Measurements from ENCODE around the gene ANXA2R. TPM values are rescaled to one million over a fixed set of nuclear protein-coding genes. Genes with fewer than 3 reads are reported as not detected.
A peak's percentile ranks its signal among the peaks of the same experiment; 100 is the strongest.
"Not testable (repeated sequence)": the region's sequence is repeated elsewhere in the genome, so short reads cannot be mapped to it uniquely, and the experiment has no call there.

ANXA2R gene
- total RNA-seq, 2 experiments from 2014 or later, result 3.2 to 4.6 TPM

DNA sequence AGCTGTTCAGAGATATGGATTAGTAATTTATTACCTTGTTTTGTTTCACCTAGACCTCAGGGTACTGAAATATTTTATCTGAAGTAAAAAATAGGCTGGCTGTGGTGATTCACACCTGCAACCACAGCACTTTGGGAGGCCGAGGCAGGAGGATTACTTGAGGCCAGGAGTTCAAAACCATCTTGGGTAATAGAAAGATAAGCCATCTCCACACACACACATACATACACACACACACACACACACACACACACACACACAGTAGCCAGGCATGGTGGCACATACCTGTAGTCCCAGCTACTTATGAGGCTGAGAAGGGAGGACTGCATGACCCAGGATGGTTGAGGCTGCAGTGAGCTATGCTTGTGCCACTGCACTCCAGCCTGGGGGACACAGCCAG, 3.7 kb downstream of the ANXA2R start:
- Mint-ChIP-seq H3K27me3 (no peaks in the 10 kb centered on the region), H3K9me3 (ENCODE audit: low read depth) (no peaks in the 10 kb centered on the region), H3K36me3 (ENCODE audit: low read depth) (no peaks in the 10 kb centered on the region), H3K4me3 (no peak overlapping the region), H3K27ac (no peak overlapping the region), H3K4me1 (peaks cover 36% of the 10 kb centered on the region)
- ChIA-PET POLR2A (interaction anchor here (2.1 kb wide), 1 partner anchor 17 kb away, joined by 14 read pairs; no protein-coding TSS in a partner anchor), CTCF (interaction anchor here (0.5 to 8.1 kb wide), 7 partner anchors 15 to 277 kb away, joined by 3 to 158 read pairs (median 3); partner anchors contain the start of gene HMGCS1)
- DNase-seq (peak; percentile 41), ATAC-seq (no peak)
- intact Hi-C loops (cut with DNase I, micrococcal nuclease), result loop anchor here in 1 of 2 experiments (10.0 kb wide), 1 partner anchor 1132 kb away; the partner anchor contains the start of gene RIMOC1

DNA sequence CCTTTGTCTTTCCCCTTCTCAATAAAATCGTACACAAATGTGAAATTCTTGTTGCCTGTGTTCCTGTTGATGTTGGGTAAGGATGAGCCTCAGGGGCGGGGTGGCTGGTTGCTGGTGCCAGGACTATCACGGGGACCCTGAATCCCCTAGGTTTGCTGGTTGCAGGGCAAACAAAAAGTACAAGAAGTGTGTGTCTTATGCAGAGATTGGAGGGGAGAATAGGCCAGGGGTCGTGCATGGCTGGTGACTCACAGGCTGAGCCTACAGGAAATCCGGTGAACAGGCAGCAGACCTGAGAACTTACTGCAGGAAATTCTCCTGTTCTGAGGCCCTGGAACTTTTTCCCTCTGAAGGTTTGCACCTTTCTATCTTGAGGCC, 5.5 kb downstream of the ANXA2R start:
- intact Hi-C loops (cut with DNase I, micrococcal nuclease), result loop anchor here in 1 of 2 experiments (10.0 kb wide), 1 partner anchor 1130 kb away; the partner anchor contains the start of gene RIMOC1
- Mint-ChIP-seq H3K27me3 (no peaks in the 10 kb centered on the region), H3K27ac (peak overlapping the region; percentile 63), H3K36me3 (ENCODE audit: low read depth) (no peaks in the 10 kb centered on the region), H3K4me1 (peaks cover 44% of the 10 kb centered on the region), H3K4me3 (no peak overlapping the region), H3K9me3 (ENCODE audit: low read depth) (no peaks in the 10 kb centered on the region)
- ATAC-seq (no peak), DNase-seq (no peak)
- ChIA-PET POLR2A (no interaction called here), CTCF (no interaction called here)

DNA sequence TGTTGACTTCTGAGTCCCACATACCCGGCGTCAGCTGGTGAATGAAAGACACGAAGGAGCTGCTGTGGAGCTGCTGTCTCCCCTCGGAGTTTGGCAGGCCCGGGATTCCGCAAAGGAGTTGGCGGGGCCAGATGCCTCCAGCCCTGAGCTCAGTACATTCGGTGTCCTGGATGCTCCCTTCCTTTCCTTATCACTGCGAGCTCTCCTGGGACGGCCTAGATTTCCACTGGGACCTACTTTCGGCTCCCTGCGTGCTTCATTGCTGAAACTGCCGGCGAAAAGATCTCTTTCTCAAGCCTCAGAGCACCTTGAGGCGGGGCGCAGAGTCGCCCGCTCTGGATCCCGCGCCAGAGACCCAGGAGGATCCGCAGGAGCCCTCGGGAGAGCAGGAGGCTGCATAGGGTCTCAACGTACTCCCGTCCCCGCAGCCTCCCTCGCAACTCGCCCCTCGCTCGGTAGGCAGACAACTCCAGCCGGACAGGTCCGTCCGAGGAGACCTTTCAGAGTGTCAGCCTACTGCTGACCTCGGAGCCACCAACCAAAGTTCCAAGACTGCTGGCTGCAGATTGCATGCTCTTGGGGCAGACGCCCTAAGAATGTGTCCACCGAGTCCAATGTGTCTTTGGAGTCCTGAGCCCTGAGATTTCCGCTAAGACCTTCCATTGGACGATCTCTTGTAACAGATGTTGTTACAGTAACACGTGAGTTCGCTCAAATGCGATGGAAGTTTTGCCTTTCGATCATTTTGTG, 6.1 kb downstream of the ANXA2R start:
- H3K9me3 Mint-ChIP-seq (ENCODE audit: low read depth), result no peaks in the 10 kb centered on the region
- no peak overlapping the region for H3K4me3 Mint-ChIP-seq
- no peak for ATAC-seq
- H3K27me3 Mint-ChIP-seq, result no peaks in the 10 kb centered on the region
- intact Hi-C loops (cut with DNase I, micrococcal nuclease), result loop anchor here in 1 of 2 experiments (10.0 kb wide), 1 partner anchor 1129 kb away; the partner anchor contains the start of gene RIMOC1
- H3K27ac Mint-ChIP-seq, result peak overlapping the region; percentile 63
- CTCF ChIA-PET, result interaction anchor here (1.6 kb wide), 1 partner anchor 14 kb away, joined by 4 read pairs; no protein-coding TSS in a partner anchor
- H3K4me1 Mint-ChIP-seq, result peaks cover 50% of the 10 kb centered on the region
- H3K36me3 Mint-ChIP-seq (ENCODE audit: low read depth), result no peaks in the 10 kb centered on the region
- DNase-seq, result no peak
- POLR2A ChIA-PET, result no interaction called here

DNA sequence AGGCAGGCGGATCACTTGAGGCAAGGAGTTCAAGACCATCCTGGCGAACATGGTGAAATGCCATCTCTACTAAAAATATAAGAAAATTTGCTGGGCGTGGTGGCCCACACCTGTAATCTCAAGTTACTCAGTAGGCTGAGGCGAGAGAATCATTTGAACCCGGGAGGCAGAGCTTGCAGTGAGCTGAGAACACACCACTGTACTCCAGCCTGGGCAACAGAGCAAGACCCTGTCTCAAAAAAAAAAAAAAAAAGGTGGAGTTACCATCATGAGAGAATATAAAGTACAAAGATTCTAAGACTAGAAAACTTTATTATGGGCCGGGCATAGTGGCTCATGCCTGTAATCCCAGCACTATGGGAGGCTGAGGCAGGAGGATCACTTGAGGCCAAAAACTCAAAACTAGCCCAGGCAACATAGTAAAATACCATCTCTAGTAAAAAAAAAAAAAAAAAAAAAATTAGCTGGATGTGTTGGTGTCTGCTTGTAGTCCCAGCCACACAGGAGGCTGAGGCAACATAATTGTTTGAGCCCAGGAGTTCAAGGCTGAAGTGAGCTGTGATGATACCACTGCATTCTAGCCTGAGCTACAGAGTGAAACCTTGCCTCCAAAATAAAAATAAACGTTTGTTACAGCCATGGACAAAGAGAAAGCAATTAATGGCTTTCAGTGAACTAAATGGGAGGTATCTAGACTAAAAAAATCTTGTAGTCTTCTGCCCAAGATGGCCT, 12.9 kb downstream of the ANXA2R start:
- DNase-seq, result no peak
- peaks cover 32% of the 10 kb centered on the region for H3K4me1 Mint-ChIP-seq
- no peaks in the 10 kb centered on the region for H3K27me3 Mint-ChIP-seq
- no peaks in the 10 kb centered on the region for H3K9me3 Mint-ChIP-seq (ENCODE audit: low read depth)
- ATAC-seq, result no peak
- no peak overlapping the region for H3K4me3 Mint-ChIP-seq
- intact Hi-C loops (cut with DNase I, micrococcal nuclease), result no loop called here
- ChIA-PET POLR2A (interaction anchor here (0.7 kb wide), 1 partner anchor 8 kb away, joined by 3 read pairs; no protein-coding TSS in a partner anchor), CTCF (interaction anchor here (0.9 to 4.1 kb wide), 3 partner anchors 11 to 33 kb away, joined by 3 to 27 read pairs (median 5); no protein-coding TSS in a partner anchor)
- no peak overlapping the region for H3K27ac Mint-ChIP-seq
- no peaks in the 10 kb centered on the region for H3K36me3 Mint-ChIP-seq (ENCODE audit: low read depth)

DNA sequence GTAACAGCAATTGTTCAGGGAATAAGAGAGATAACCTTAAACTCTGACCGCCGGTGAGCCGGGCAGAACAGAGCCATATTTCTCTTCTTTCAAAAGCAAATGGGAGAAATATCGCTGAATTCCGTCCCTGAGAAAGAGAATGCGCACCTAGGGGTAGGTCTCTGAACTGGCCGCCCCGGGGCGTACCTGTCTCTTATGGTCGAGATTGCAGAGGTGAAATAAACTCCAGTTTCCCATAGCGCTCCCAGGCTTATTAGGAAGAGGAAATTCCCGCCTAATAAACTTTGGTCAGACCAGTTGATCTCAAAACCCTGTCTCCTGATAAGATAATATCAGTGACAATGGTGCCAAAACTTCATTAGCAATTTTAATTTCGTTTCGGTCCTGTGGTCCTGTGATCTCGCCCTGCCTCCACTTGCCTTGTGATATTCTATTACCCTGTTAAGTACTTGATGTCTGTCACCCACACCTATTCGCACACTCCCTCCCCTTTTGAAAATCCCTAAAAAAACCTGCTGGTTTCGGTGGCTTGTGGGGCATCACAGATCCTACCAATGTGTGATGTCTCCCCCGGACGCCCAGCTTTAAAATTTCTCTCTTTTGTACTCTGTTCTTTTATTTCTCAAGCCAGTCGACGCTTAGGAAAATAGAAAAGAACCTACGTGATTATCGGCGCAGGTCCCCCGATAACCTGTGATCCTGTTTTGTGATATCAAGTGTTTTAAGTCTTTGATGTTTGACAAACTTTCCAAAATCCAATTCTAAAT, 14.8 kb downstream of the ANXA2R start:
- CTCF ChIA-PET, result interaction anchor here (0.6 to 7.3 kb wide), 3 partner anchors 14 to 33 kb away, joined by 3 to 158 read pairs (median 3); partner anchors contain the start of gene ANXA2R
- H3K36me3 Mint-ChIP-seq (ENCODE audit: low read depth); H3K4me3 Mint-ChIP-seq; intact Hi-C loops (cut with DNase I, micrococcal nuclease); H3K27ac Mint-ChIP-seq; ATAC-seq; DNase-seq; H3K9me3 Mint-ChIP-seq (ENCODE audit: low read depth); H3K27me3 Mint-ChIP-seq; POLR2A ChIA-PET: not testable (repeated sequence)
- H3K4me1 Mint-ChIP-seq, result peaks cover 38% of the 10 kb centered on the region

DNA sequence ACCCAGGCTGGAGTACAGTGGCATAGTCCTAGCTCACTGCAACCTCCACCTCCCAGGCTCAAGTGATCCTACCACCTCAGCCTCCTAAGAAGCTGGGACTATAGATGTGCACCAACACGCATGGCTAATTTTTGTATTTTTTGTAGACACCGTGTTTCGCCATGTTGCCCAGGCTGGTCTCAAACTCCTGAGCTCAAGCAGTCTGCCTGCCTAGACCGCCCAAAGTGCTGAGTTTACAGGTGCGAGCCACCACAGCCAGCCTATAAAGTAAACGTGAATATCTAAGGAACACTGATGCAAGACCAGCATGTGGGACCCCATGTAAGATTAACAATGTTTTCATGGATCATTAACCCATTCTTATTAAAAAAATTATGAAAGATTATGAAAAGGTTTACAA, 15.9 kb downstream of the ANXA2R start:
- Mint-ChIP-seq H3K9me3 (ENCODE audit: low read depth) (no peaks in the 10 kb centered on the region), H3K4me3 (no peak overlapping the region), H3K27me3 (no peaks in the 10 kb centered on the region), H3K27ac (no peak overlapping the region), H3K36me3 (ENCODE audit: low read depth) (no peaks in the 10 kb centered on the region), H3K4me1 (peaks cover 27% of the 10 kb centered on the region)
- intact Hi-C loops (cut with DNase I, micrococcal nuclease), result no loop called here
- POLR2A ChIA-PET, result interaction anchor here (0.6 kb wide), 1 partner anchor 1966 kb away, joined by 5 read pairs; no protein-coding TSS in a partner anchor
- no peak for DNase-seq
- CTCF ChIA-PET, result interaction anchor here (0.8 to 7.3 kb wide), 3 partner anchors 15 to 115 kb away, joined by 3 to 158 read pairs (median 3); partner anchors contain the start of gene ANXA2R
- ATAC-seq, result no peak

DNA sequence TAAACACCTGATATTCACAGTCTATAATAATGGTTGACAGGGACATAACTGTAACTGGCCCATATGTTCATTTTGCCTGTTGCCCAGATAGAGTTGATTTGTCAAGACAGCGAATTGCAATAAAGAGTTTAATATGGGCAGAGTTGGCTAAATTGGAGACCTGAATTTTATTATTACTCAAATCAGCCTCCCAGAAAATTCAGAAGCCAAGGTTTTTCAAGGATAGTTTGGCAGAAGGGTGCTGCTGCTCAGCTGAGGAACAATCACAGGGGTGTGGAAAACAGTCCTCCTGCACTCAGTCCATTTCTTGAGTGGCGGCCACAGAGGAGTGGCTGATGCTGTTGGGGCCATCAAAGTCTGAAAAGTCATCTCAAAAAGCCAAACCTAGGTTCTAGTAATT, 19.0 kb downstream of the ANXA2R start:
- ATAC-seq (no peak), DNase-seq (no peak)
- no peaks in the 10 kb centered on the region for H3K27me3 Mint-ChIP-seq
- CTCF ChIA-PET, result interaction anchor here (0.7 to 7.3 kb wide), 12 partner anchors 9 to 463 kb away, joined by 3 to 158 read pairs (median 26); partner anchors contain the start of genes ANXA2R and TMEM267
- peak overlapping the region; percentile 37 for H3K27ac Mint-ChIP-seq
- POLR2A ChIA-PET, result interaction anchor here (0.9 to 2.7 kb wide), 2 partner anchors 13 to 100 kb away, joined by 3 to 23 read pairs; no protein-coding TSS in a partner anchor
- peaks cover 19% of the 10 kb centered on the region for H3K4me1 Mint-ChIP-seq
- H3K9me3 Mint-ChIP-seq (ENCODE audit: low read depth), result no peaks in the 10 kb centered on the region
- intact Hi-C loops (cut with DNase I, micrococcal nuclease), result loop anchor here in 1 of 2 experiments (2.0 kb wide), 1 partner anchor 14 kb away; no protein-coding TSS in a partner anchor
- H3K36me3 Mint-ChIP-seq (ENCODE audit: low read depth), result no peaks in the 10 kb centered on the region
- peak overlapping the region; percentile 94 for H3K4me3 Mint-ChIP-seq

DNA sequence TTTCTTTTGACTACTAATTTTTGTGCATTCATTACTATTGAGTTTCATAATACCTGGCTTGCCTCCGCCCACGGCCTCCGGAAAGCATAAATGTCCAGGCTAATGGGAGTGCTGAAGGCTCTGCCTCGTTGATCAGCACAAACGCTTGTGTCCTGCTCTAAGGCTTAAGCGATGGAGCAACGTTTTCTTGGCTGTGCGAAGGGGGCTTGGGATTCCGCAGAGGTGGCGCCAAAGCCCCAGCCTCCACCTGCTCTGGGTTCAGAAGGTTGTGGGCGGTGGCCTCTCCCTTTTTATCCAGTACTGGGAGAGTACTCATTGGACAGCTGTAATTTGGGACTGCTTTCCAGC, 19.7 kb downstream of the ANXA2R start:
- no peaks in the 10 kb centered on the region for H3K27me3 Mint-ChIP-seq
- peak overlapping the region; percentile 99 for H3K27ac Mint-ChIP-seq
- DNase-seq (peak; percentile 58), ATAC-seq (no peak)
- no peaks in the 10 kb centered on the region for H3K36me3 Mint-ChIP-seq (ENCODE audit: low read depth)
- no peaks in the 10 kb centered on the region for H3K9me3 Mint-ChIP-seq (ENCODE audit: low read depth)
- ChIA-PET CTCF (interaction anchor here (0.7 to 7.3 kb wide), 18 partner anchors 9 to 464 kb away, joined by 3 to 158 read pairs (median 14); partner anchors contain the start of genes ANXA2R, TMEM267 and ZNF131), POLR2A (interaction anchor here (0.7 to 3.7 kb wide), 7 partner anchors 10 to 70 kb away, joined by 4 to 52 read pairs (median 17); no protein-coding TSS in a partner anchor)
- peak overlapping the region; percentile 94 for H3K4me3 Mint-ChIP-seq
- peaks cover 26% of the 10 kb centered on the region for H3K4me1 Mint-ChIP-seq
- intact Hi-C loops (cut with DNase I, micrococcal nuclease), result loop anchor here (1.0 to 2.0 kb wide), 5 partner anchors 14 to 69 kb away; partner anchors contain the start of gene ANXA2R (in 1 of the 2)

DNA sequence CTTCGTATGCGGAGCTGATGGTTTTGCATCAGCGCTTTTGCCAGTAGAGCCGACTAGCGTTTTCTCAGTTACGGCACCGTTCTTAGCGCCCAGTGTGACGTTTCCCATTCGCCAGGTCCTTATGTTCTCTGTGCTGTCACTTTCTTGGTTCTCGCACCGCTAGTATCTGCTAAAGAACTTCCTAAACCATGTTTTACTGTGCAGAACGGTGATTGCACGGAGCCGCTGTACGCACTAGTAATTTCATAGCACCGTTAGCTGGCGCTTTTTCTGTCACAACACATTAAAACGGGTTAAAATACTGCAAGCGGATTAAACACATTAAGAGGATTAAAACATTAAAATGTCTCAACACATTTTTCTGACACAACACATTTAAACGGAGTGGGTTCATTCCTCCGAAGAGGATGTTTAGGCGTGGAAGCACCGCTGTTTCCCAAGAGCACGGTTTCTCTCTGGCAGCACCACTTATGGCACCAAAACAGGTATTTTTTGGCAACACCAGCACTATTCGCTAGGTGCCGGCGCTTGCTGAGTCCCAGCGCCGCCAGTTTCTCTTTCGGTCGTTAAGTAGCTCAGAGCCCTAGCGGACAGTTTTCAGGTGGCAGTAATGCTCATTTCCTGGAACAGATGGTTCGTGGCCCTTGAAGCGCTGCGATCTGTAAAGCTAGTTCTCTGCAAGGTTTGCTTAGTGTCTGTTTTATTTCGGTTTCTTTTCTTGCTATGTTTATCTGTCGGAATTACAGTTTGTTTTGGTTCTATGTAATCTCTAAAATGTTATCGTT, 20.3 kb downstream of the ANXA2R start:
- DNase-seq (peak; percentile 91), ATAC-seq (peak; percentile 70)
- H3K4me3 Mint-ChIP-seq, result peak overlapping the region; percentile 94
- peaks cover 32% of the 10 kb centered on the region for H3K4me1 Mint-ChIP-seq
- H3K27ac Mint-ChIP-seq, result peak overlapping the region; percentile 99
- intact Hi-C loops (cut with DNase I, micrococcal nuclease), result loop anchor here (1.0 to 5.0 kb wide), 10 partner anchors 13 to 537 kb away; partner anchors contain the start of genes ANXA2R (in 1 of the 2), NIM1K (in 1 of the 2) and PAIP1 (in 1 of the 2)
- no peaks in the 10 kb centered on the region for H3K9me3 Mint-ChIP-seq (ENCODE audit: low read depth)
- peaks cover under 1% of the 10 kb centered on the region for H3K36me3 Mint-ChIP-seq (ENCODE audit: low read depth)
- H3K27me3 Mint-ChIP-seq, result no peaks in the 10 kb centered on the region
- CTCF ChIA-PET, result interaction anchor here (0.8 to 7.3 kb wide), 21 partner anchors 9 to 464 kb away, joined by 3 to 158 read pairs (median 6); partner anchors contain the start of genes ANXA2R, TMEM267 and ZNF131
- POLR2A ChIA-PET, result interaction anchor here (0.7 to 3.7 kb wide), 9 partner anchors 10 to 86 kb away, joined by 4 to 52 read pairs (median 14); no protein-coding TSS in a partner anchor
